GM18909 (cell line): ENCODE data around the gene OXCT1.
"Not testable (repeated sequence)": the region's sequence is repeated elsewhere in the genome, so short reads cannot be mapped to it uniquely, and the experiment has no call there.

Experiments
- ATAC-seq: cut with Tn5 transposase; IDR thresholded peaks from one replicate; pipeline ENCODE4 v1.9.1; 2021; ENCODE audit warnings: mild to moderate bottlenecking; ENCODE audit not compliant: unreplicated experiment, poor library complexity

OXCT1 gene

DNA sequence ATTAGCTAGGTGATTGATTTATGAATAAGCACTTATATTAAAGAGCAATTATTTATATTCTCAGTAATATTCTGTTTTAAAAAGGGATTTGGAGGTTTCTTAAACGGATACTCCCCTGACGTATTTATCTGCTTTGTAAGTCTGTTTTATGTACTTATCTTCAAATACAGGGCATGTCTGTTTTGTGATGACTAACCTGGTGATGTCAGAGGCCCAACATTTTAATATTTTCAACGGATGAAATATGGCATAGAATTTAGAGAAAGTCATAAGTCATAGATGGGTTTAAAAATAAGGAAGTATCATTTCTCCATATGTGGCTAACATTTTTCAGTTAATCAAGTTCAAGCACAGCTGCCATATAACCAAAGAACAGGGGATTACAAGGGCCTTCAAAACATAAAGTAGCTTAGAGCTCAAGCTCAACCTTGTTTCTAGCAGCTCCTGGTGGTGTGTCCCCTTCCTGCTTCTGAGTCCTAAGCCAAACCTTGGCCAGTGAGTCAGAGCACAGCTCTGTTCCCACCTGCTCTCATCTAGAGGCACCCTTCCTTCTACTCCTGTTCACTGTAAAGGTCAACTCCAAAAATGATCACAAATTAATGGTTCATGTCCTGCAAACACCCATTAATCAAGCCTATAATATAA lies 131.4 kb downstream of the OXCT1 start:
- no peak for ATAC-seq

DNA sequence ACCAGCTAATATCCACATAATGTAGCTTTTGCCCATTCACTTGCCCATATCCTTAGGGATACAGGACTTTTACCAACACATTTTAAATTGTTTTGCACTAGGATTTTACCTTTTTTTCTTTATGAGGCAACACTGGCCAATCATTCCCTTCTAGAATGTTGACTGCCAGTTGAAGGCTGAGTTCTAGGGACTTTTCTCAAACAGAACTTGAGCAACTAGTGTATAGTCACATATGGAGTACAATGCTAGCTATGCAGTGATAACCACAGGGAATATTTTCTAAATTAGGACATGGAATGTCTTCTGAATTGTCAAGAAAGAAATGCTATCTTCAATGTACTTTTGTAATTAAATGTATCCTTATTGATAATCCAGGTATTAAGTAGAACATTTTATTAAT lies 133.6 kb downstream of the OXCT1 start:
- ATAC-seq: no peak

DNA sequence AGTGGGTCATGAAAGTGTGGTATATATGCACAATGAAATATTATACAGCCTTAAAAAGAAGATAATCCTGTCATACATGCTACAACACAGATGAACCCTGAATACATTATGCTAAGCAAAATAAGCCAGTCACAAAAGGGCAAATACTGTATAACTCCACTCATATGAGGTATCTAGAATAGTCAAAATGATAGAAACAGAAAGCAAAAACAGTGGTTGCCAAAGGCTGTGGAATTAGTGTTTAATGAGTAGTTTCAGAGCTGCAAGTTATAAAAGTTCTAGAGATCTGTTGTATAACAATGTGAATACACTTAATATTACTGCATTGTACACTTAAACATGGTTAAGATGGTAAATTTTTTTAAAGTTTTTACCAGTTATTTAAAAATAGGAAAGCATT lies 135.0 kb downstream of the OXCT1 start:
- ATAC-seq: peak; percentile 68

DNA sequence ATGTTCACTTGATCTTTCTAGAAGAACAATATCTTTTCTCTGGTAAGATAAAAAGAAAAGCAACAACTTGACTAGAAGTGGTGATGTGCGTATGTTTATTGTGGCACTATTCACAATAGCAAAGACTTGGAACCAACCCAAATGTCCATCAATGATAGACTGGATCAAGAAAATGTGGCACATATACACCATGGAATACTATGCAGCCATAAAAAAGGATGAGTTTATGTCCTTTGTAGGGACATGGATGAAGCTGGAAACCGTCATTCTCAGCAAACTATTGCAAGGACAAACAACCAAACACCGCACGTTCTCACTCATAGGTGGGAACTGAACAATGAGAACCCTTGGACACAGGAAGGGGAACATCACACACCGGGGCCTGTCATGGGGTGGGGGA lies 140.8 kb downstream of the OXCT1 start:
- not testable (repeated sequence) for ATAC-seq

DNA sequence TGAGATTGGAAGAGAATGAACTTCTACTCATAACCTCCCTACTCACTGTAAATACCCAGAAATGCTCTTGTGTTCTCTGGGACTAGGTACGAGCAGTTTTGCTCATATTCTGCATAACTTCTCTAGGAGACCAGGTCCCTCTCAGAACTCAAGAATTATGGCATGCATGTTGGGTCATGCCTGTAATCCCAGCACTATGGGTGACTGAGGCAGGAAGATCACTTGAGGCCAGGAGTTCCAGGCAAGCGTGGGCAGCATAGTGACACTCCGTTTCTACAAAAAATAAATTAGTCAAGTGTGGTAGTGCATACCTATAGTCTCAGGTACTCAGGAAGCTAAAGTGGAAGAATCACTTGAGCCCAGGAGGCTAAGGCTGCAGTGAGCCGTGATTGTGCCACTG lies 141.9 kb downstream of the OXCT1 start:
- no peak for ATAC-seq

DNA sequence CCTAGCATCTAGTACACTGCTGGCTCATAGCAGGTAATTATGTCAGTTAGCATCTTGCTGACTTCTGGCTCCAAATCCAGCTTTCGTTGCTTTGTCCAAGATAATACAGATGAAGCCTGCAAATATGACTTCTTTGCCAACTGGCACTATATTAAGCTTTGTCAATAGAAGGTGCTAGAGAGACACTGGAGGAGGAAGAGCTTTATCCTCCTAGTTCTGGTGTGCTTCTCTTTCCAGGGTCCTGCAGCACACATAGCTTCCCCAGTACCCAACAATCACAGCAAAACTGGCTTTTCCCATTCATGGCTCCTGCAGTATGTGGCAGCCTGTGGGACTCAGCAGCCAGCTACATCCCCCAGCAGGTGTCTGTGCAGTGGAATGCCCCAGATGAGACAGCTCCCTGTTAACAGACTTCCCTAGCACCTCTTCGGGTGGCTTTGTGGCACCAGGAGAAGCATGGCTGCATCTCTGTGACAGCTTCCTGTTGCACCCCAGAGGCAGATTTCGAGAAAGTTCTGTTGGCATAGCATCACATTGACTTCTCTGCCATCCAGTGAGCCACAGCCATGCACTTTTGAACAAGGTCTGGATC lies 147.8 kb downstream of the OXCT1 start:
- ATAC-seq: peak; percentile 48

DNA sequence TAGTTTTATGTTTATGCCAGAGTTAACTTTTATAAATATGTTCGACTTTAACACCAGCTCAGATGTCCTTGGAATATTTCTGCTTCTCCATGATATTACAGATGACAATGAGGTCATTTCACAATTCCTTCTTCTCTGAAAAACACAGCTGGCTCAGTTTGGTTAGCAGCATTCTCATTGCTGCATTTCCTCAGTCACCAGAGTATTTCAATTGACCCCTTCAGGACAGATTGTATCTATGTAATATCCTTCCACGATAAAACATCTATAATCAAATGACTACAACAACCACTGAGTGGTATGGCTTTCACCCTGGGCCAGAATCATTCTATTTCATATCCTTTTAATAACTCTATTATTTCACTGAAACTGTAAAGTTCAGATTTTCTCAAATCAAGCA lies 148.7 kb downstream of the OXCT1 start:
- ATAC-seq: no peak

DNA sequence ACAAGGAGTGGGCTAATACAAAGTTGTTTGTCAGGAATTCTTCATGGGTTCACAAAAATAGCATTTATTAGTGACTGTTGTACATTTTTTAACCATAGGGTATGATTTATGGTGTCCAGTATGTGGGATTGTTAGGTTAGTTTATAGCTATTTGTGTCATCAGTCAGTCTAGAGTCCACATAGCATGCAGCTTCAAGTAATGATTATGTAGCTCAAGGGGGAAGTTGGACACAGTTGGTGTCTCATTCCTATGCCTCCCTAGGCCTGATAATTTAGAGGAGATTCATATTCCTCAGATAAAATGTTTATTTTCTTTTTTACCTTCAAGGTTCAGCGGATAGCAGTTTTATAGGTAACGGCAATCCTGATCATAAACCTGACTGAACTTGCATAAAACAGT lies 153.8 kb downstream of the OXCT1 start:
- ATAC-seq: no peak

DNA sequence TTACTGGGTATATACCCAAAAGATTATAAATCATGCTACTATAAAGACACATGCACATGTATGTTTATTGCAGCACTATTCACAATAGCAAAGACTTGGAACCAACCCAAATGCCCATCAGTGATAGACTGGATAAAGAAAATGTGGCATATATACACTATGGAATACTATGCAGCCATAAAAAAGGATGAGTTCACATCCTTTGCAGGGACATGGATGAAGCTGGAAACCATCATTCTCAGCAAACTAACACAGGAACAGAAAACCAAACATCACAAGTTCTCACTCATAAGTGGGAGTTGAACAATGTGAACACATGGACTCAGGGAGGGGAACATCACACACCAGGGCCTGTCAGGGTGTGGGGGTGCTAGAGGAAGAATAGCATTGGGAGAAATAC lies 155.8 kb downstream of the OXCT1 start:
- ATAC-seq: not testable (repeated sequence)

DNA sequence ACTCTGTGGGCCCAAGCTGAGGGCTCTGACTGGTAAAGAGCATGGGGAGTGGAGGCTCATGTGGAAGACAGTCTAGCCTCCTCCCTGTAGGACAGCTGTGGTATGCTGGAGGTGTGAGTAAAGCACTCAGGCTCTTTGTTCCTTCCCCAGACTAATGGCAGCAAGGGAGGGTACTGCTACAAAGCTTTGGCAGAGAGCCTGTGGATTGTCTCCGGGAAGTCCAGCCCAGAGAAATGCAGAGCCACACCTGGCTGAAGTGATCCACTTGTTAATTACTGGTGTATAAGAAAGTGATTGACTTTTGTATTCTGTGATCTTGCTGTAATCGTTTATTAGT lies 161.7 kb downstream of the OXCT1 start:
- peak; percentile 23 for ATAC-seq

DNA sequence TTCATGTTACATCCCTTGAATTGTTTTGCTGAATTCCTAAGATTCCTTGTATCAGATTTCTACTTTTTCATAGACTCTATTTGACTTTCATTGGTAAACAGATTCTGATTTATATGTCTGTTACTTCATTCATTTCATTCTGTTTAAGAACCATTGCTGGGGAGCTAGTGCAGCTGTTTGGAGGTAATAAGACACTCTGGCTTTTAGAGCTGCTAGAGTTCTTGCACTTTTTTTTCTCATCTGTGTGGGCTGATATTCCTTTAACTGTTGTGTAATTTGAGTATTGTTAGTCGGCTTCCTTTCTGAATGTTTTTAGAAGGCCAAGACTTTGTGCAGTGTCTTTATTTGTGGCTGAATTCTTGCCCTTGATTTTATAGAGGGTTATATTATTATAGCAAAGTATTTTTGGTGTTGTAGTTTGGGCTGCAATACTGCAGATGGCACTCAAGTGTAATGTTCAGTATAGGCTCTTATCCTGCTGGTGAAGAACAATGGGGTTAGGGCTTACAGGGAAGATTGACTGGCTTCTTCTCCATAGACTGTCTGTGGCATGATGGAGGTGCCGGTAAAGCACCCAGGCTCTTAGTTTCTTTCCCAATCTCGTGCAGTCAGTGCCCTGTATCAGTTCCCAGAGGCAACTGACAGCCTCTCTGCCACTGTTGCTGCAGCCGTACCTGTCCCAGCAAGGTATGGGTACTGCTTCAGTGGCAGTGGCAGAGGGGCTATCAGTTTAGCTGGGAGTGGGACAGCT lies 162.2 kb downstream of the OXCT1 start:
- ATAC-seq: peak; percentile 83

DNA sequence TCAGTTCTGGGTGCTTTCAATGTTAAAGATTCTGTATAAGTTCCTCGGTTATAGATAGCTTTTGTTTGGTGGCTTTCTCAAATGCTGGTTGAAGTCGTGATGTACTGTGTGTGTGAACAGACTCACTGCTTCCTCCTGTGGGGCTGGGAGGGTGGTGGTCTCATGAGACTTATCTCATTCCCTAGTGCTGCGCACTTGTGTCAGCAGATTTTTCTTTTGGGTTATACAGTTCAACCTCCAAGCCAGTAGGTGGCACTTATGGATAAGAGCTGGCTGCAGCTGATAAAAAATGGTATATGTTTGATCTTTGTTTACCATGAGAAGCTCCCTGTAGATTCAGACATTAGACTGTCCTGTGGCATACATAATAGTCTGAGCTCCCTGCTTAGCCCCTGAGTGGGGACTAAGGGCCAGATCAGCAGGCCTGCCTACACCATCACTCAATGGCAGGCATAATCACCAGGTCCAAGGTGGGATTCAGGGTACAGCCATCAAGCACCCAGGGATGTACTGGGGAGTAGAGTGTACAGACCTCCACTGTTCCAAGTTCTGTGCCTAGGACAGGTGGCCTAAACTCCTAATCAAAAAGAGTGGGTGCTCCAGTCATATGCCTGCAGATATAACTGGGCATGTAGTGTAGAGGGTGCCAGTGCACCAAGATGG lies 174.2 kb downstream of the OXCT1 start:
- peak; percentile 85 for ATAC-seq

DNA sequence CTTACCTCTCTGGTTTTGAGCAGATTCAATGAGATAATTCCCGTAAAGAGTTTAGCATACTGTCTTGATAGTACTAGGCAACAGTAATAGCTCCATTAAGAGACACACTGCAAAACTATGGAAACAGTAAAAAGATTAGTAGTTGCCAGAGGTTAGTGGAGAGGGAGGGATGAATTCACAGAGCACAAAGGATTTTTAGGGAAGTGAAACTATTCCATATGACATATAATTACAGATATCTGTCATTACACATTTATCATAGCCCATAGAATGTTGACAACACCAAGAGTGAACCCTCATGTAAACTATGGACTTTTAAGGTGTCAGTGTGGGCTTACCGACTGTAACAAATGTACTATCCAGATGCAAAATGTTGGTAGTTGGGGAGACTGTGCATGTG lies 183.5 kb downstream of the OXCT1 start:
- ATAC-seq: no peak

DNA sequence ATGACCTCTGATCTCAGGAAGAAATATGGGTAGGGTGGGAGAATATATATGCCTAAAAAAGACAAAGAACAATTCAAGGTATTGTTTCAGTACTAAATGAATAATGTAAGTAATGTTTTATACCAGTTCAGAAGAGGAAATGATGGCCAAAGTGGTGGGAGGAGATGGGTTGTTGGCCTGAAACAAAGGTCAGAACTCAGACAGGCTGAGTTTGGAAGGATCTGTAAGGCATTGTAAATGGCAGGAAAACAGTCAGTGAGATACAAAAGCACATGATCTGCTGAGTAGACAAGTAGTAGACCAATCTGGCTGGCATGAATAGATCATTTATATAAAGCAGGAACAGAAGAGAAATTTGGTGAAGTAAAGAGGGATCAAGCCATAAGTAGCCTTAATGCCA lies 184.0 kb downstream of the OXCT1 start:
- no peak for ATAC-seq

DNA sequence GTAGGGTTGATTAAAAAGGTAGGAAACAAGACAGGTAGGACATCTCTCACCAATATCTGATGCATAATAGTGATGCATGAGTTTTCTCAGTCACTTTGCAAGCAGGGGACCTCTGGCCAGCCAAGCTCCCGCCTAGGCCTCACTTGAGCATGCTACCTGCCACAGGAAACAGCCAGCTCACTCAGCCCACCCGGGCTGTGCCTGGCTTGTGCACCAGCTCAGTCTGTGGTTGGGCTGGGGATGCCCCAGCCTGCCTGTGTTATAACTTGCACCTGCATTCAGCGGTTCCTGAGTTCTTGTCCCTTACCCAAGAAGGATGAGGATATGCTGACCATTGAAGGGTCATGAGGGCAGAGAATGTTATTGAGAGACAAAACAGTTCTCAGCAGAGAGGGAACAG lies 187.0 kb downstream of the OXCT1 start:
- ATAC-seq: no peak

DNA sequence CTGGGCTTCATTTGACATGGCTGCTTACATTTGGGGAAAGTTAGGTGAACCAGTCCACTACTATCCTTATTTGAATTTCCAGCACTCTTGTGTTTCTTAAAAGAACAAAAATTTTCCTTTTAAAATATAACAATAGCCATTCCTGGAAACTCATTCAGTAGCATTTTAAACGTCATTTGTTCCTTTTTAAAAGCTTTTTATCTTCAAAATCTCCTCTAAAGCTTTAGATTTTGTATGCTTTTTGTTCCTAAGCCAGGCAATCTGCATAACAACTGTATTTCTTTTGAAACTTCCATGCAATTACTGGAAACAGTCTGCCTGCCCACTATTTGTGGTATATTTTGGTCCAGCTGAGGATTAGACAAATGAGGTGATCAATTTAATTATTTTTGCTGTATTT lies 187.6 kb downstream of the OXCT1 start:
- no peak for ATAC-seq

DNA sequence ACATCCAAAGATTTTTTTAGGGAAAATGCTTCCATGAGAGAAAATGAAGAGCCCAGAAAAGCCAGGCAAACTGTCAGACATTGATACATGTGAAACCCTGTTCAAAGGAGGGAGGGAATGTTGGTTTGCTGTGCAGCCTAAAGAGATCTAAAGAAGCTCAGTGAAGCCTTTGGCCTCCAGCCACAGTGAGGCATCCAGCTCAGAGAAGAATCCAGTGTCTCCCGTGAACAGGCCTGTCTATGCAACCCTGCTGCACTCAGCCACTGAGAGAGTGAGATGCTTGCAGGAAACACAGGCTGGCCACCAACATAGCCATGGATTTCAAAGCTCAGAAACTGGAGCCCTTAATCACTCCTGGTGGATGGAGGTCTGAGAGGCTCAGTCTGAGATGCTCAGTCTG lies 188.4 kb downstream of the OXCT1 start:
- ATAC-seq: no peak
